C1 segment of cervical spinal cord (tissue), 14 donors: Measurements from ENCODE around the gene PODNL1.
"Not testable (repeated sequence)": the region's sequence is repeated elsewhere in the genome, so short reads cannot be mapped to it uniquely, and the experiment has no call there.

Experiments
- DNase-seq, 14 donors: peaks; one replicate each; lab custom pipeline; 2025; lab: John Stamatoyannopoulos, UW

PODNL1 gene

DNA sequence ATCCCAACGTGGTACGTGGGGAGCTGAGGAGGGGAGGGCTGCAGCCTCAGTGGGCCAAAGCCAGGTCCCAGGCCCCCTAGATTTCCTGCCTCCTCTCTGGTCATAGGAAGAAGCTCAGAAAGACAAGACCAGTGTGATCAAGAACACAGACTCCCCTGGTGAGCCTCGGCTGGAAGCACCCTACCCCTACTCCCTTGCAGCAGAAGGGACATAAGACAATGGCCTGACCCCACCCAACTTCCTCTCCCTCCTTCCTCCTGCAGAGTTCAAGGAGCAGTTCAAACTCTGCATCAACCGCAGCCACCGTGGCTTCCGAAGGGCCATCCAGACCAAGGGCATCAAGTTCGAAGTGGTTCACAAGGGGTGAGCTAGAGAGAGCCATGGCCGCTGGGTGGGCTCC, 11.5 kb downstream of the PODNL1 start:
- DNase-seq: no peak

DNA sequence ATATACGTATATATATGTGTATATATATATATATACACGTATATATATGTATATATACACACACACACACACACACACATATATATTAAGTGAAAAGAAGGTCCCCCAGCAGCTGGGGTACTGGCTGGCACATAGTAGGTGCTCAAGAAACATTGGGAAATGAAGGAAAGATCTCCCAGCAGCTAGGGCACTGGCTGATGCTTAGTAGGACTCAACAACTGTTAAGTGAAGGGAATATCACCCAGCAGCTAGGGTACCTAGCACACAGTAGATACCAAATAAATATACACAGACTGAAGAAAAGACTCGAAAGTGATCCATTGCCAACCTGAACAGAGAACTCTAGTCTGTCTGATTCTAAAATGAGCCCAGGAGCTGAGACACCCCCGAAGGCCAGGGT, 12.2 kb downstream of the PODNL1 start:
- no peak for DNase-seq

DNA sequence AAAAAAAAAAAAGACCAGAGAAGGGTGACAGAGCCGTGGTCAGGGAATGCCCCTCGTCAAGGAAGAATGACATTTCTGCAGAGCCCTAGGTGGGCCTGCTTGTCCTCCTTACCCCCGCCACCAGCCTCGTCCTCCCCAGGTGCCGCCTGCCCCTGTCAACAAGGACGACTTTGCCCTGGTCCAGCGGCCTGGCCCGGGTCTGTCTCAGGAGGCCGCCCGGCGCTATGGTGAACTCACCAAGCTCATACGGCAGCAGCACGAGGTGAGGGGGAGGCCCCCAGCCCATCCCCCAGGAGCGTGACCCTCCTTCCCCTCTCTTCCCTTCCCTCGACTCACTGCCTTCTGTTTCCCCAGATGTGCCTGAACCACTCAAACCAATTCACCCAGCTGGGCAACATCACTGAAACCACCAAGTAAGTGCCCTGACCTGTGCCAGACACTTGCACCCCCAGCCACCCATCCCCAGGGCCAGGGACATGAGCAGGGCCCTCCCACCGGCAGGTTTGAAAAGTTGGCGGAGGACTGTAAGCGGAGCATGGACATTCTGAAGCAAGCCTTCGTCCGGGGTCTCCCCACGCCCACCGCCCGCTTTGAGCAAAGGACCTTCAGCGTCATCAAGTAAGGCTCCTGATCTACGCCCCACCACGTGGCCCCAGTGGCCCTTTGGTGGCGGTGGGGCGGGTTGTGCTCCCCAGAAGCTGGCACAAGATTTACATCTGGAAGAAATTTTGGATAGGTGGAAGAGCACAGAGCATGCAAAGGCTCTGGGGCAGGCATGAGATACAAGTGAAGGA, 14.8 kb downstream of the PODNL1 start:
- no peak for DNase-seq

DNA sequence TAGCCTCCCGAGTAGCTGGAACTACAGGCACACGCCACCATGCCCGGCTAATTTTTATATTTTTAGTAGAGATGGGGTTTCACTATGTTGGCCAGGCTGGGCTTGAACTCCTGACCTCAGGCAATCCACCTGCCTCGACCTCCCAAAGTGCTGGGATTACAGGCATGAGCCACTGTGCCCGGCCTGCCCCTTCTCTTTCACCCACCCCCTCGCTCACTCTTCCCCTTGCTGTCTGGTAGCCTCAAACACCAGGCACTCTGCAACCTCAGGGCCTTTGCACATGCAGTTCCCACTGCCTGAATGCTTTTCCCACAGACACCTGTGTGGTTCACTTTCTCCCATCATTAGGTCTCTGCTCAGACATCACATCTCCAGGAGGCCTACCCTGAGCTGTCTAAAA, 16.1 kb downstream of the PODNL1 start:
- DNase-seq: not testable (repeated sequence)

DNA sequence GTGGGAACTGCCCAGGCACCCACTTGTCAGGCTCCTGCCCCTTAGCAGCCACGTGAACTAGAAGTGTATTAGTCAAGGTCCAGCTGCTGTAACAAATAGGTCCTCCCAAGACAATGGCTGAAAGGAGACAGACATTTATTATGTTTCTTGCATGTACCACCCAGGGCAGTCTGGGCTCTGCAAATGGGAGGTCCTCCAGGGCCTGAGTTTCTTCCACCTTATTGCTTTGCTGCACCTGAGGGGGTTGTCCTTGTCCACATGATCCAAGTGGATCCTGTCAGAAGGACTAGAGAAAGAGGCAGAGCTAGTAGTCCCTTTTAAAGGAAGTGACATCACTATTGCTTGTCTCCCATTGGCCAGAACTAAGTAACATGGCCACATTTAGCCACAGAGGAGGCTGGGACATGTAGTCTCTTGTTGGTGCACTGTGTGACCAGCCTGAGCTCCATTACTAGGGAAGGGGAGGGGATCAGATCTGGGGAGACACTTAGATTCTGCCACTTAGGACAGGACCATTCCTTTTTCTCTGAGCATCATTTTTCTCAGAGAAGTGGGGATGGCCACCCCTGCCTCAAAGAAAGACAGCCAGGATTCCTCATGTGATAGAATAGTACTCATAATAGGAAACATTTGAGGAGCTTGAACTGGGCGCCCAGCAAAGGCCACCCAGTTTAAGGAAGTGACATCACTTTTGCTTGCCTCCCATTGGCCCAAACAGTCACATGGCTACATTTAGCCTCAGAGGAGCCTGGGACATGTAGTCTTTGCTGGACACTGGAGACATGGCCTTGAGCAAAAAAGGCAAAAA, 17.1 kb downstream of the PODNL1 start:
- peak in 2 of 14 donors; percentile 6 to 38 for DNase-seq

DNA sequence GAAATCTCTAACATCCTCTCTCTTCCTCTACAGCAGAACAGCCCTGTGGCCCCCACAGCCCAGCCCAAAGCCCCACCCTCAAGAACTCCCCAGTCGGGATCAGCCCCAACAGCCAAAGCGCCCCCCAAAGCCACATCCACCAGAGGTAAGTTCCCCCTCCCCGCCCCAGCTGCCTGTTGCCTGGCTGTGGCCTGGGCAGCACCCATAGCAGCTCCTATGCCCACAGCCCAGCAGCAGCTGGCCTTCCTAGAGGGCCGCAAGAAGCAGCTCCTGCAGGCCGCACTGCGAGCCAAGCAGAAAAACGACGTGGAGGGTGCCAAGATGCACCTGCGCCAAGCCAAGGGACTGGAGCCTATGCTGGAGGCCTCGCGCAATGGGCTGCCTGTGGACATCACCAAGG, 17.7 kb downstream of the PODNL1 start:
- DNase-seq: no peak

DNA sequence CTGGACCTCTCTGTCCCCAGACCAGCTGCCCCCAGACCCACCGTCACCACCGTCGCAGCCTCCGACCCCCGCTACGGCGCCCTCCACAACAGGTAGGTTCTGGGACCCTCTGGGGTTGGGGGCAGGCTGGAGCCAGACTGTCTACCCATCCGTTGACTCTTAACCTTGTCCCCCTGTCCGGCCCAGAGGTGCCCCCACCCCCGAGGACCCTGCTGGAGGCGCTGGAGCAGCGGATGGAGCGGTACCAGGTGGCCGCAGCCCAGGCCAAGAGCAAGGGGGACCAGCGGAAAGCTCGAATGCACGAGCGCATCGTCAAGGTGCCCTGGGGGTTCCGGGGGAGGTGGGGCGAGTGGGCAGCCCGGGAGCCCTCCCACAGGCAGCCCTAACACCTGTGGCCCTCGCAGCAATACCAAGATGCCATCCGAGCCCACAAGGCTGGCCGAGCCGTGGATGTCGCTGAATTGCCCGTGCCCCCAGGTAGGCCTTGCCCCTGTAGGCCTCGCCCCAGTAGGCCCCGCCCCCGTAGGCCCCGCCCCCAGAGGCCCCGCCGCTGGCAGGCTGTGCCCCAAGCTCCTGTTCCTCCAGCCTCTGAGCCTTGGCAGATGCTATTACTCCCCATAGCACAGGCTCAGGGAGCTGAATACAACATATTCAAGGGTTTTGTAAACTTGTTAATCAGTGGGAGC, 19.3 kb downstream of the PODNL1 start:
- no peak for DNase-seq

DNA sequence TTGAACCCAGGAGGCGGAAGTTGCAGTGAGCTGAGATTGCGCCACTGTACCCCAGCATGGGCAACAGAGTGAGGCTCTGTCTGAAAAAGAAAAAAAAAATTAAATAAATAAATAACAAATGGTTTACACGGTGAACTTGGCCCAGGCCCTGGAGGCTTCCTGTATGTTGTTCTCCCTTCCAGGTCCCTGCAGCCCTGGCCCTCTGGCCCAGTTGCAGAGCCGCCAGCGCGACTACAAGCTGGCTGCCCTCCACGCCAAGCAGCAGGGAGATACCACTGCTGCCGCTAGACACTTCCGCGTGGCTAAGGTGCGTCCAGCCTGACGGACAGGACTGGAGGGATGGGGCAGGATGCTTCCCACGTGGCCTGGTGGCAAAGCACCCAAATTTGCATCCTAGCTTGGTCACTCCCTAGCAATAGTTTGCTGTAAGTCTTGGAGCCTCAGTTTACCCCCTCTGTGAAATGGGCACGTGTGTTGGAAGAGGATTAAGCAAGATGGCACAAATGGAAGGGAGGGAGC, 20.3 kb downstream of the PODNL1 start:
- DNase-seq: no peak

DNA sequence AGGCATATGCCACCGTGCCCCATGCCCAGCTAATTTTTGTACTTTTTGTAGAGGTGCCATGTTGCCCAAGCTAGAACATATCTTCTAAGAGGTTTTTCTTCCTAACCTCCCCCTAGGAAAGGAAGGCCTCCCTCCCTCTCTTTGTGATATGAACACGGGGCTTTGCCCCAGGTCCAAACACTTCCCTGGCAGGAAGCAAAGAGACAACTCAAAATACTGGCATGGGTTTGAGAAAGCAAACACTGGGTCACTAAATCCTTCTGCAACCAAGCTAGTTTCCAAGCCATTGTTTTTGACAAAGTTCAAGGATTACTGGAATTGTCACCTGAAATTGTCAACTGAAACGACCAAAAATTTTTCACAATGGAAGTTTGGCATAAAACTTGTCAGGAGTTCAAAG, 23.4 kb downstream of the PODNL1 start:
- DNase-seq: no peak

DNA sequence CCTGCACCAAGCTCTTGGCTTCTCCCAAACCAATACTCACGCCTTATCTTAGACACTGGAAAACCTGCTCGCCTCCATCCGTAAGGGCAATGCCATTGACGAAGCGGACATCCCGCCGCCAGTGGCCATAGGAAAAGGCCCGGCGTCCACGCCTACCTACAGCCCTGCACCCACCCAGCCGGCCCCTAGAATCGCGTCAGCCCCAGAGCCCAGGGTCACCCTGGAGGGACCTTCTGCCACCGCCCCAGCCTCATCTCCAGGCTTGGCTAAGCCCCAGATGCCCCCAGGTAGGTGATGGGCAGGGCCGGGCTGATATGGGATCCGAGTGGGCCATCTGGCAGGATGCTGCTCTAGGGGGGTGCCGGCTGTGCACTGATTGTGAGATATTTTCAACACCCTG, 24.9 kb downstream of the PODNL1 start:
- no peak for DNase-seq

DNA sequence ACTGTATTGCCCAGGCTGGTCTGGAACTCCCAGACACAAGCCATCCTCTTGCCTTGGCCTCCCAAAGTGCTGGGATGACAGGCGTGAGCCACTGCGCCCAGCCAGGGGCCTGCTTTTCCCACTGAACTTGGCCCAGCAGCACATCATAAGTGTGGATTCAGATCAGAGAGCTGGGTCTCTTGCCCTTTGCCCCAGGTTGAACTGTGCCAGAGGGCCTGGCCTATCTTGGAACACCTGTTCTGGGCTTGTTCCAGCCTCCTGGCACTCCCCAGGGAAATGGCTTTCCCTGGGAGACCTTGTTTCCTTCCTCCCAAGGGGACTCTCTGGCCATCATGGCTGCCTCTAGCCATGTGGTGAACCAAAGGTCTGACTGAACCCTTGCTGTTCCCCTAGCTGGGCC, 28.8 kb downstream of the PODNL1 start:
- DNase-seq: no peak

DNA sequence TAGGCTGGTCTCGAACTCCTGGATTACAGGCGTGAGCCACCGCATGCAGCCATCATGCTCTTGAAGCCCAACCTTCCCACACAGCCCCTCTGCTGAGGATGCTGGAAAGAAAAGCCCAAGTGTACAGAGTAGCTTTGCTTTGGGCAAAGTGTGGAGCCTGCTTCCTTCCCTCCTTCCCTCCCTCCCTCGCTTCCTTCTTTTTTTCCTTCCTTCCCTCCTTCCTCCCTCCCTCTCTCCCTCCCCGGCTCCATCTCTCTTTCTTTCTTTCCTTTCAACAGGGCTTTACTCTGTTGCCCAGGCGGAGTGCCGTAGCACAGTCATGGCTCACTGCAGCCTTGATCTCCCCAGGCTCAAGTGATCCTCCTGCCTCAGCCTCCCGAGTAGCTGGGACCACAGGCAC, 29.5 kb downstream of the PODNL1 start:
- no peak for DNase-seq

DNA sequence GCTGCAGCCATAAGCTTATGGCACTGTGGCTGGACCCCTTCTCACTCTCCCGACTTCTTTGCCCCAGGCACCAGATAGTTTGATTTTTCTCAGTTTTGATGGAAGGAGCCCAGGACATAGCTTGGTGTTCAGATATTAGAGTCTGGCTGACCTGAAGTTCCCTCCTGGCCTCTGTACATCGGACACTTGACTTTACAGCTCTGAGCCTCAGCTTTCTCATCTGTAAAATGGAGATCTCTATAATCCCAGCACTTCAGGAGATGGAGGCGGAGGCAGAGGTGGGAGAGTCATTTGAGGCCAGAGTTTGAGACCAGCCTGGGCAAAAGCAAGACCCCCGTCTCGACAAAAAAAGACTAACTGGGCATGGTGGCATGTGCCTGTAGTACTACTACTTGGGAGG, 31.3 kb downstream of the PODNL1 start:
- DNase-seq: no peak

DNA sequence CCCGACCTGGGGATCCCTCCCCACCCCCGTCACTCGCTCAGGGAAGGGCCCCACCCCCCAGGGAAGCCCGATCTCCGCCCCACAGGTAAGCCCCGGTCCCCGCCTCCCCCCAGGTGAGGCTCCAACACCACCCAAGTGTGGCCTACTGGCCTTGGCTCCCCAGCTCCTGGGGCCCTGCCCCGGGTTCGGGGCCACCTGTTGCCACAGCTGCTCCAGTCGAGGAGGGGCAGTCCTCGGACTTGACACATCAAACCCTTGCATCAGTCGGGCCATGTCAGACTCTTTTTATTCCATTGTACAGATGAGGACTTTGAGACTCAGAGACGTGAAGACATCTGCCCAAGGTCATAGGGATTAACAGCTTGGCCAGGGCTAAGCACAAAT, 31.7 kb downstream of the PODNL1 start:
- DNase-seq: no peak

DNA sequence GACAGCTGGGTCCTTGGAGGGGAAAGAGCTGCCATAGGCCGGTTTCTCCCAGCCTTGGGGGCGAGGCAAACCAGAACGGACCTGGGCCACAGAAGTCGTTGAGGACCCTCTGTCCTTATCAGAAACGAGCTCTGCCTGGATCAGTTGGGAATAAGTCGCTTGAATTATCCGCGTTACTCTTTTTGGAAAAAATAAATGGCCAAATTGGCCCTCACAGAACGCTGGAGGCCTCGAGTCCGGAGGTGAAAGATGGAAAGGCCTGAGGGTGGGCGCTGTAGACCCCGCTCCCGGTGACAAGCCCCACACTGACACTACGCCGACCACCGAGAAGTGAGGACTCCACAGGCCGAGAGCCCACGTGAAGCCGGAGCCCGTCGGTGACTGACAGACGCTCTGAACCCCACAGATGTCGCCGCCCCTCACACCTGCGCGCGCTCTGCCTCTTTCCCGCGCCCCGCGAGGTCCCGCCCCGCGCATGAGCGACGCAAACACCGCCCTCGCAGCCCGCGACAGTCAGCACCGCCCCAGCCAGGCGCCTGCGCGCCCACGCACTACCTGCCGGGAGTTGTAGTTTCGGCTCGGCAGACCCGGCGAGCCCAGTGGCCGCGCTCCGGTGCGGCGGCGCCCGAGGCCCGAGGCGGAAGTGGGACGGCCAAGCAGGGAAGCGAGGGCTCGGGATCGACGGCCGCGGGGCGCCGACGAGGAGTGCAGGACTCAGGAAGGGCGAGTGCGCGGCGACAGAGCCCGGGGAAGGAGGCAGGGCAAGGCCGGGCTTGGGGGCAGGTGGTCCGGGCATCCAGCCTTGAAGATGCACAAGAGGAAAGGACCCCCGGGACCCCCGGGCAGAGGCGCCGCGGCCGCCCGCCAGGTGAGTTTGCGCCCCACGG, 32.3 kb downstream of the PODNL1 start, which contains the start of the genes BRME1 and CC2D1A:
Gene BRME1 (minus strand): TSS at position 484 of the 887 bp plus-strand sequence. CDS start 1,225 bp downstream, outside the sequence.
Gene CC2D1A (plus strand): TSS at position 568 of the 887 bp plus-strand sequence. CDS start 241 bp downstream, at position 809.
- peak; percentile 21 to 92 (median 81) for DNase-seq

DNA sequence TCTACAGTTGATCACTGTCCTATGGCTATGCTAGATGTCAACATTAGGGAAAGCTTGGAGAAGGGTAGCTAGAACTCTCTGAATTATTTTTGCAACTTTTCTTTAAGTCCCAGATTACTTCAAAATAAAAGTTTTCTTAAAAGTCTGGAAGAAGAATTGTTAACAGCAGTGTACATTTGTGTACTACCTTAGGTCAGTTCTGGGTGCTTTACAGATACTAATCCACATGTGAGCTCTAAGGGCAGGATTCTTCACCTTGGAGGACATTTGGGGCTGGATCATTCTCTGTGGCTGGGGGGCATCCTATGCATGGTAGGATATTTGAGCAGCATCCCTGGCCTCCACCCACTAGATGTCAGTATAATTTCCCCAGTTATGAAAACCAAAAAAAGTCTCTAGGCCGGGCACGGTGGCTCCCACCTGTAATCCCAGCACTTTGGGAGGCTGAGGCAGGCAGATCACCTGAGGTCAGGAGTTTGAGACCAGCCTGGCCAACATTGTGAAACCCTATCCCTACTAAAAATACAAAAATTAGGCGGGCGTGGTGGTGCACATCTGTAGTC, 35.1 kb downstream of the PODNL1 start:
- no peak for DNase-seq

DNA sequence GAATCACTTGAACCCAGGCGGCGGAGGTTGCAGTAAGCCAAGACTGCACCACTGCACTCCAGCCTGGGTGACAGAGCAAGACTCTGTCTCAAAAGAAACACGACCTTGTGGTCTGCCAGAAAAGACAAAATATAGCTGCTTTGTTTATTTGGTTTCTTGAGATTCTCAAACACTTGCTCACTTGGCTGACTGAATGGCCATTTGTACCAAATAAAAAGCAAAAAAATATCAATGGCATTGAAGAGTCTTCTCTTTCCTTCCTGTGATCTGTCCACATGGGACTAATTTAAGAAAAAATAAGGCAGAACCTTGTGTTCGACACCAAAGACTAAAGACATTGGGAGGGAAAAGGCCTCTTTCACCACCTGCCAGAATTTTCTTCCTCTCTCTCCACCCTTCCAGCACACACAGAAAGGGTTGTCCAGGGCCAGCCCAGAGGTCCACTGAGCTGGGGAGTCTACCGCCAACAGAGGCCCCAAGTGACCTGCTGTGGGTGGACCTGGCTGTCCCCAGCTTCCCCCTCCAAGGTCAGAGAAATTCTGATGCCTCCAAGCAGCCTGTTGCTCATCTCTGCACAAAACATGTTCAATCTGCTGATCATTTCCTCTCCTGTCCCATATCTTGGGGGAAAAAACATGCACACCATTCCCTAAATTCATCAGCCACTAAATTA, 38.2 kb downstream of the PODNL1 start:
- DNase-seq: peak in 8 of 14 donors; percentile 5 to 43 (median 13)

DNA sequence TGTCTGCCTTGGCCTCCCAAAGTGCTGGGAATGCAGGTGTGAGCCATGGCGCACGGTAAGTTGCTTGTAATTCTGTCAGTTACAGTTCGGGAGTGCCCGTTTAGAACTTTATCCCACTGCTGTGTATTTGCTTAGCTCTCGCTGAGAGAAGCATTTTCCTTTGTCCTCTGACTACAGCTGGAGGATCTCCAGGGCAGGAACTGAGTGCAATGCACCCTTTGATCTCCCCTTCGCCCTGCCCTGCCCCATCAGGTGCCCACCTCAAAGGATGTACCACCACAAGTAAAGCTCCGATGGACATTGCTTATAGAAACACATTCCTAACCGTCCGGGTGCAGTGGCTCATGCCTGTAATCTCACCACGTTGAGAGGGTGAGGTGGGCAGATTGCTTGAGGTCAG, 38.8 kb downstream of the PODNL1 start:
- DNase-seq: no peak

DNA sequence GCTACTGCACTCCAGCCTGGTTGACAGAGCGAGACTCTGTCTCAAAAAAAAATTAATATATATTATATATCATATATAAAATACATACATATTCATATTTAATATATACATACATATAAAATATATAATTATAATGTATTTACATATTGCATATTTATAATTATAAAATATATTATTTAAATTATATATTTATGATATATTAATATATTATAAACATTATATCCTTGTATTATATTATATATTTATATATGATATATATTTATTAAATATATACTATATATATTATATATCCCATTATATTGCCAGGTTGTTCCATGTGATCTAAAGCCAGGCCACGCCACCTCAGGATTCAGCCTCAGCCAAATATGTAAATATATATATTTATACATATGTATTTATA, 42.0 kb downstream of the PODNL1 start:
- no peak for DNase-seq

DNA sequence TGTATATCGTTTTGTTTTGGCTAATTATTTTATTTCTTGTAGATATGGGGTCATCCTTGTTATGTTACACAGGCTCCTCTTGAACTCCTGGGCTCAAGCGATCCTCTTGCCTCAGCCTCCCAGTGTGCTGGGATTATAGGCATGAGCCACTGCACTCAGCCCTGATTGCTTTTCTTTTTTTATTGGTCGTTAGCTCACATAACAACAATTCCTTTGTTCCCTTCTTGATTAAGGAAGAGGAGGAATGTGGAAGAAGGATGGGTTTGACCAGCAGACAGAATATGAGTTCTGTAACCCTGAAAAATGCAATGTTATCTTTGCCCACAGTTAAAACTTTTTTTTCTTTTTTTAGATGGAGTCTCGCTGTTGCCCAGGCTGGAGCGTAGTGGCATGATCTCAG, 43.7 kb downstream of the PODNL1 start:
- no peak for DNase-seq
